ENCODE data around the gene DSG4. TPM values are rescaled to one million over a fixed set of nuclear protein-coding genes. Genes with fewer than 3 reads are reported as not detected.

DSG4 gene
- total and polyA plus RNA-seq, 11 donors, result not detected

- intact Hi-C loops (cut with DNase I), result loop anchor here in 4 of 10 donors (10.0 kb wide), 3 partner anchors 118 to 288 kb away; partner anchors contain the start of gene DSC2 (in 2 of the 4)
- Histone ChIP-seq H3K36me3 (no peaks in the 10 kb centered on the region), H3K9me3 (no peaks in the 10 kb centered on the region), H3K4me3 (no peak overlapping the region), H3K27me3 (no peaks in the 10 kb centered on the region), H3K27ac (no peak overlapping the region), H3K4me1 (peaks cover 0 to 15% (median 10%) of the 10 kb centered on the region in 12 donors)
- no peak for TF ChIP-seq POLR2A (IDR thresholded peaks at IDR 0.05)
- TF ChIP-seq CTCF (IDR thresholded peaks at IDR 0.05), result no peak
- 90 to 96% (median 93%) methylated on average over 3 of the region's 3 CpGs for WGBS, 4 donors
- no peak for ATAC-seq
- DNase-seq, result no peak
These were observed 16.7 kb downstream of the DSG4 start for GRCh38 chr18:31393286-31393685.

GRCh38 chr18:31396796-31397612 lies 20.4 kb downstream of the DSG4 start:
- DNase-seq (peak in 2 of 5 donors; percentile 12 to 44), ATAC-seq (peak; percentile 79 to 94 (median 90))
- H3K4me1 ChIP-seq, result peaks cover 0 to 18% (median 10%) of the 10 kb centered on the region in 12 donors
- TF ChIP-seq POLR2A (IDR thresholded peaks at IDR 0.05) (no peak), CTCF (IDR thresholded peaks at IDR 0.05) (peak in 2 of 12 donors; percentile 6 to 24)
- WGBS, 4 donors, result 38 to 52% (median 43%) methylated on average over 6 of the region's 6 CpGs
- H3K36me3 ChIP-seq, result no peaks in the 10 kb centered on the region
- intact Hi-C loops (cut with DNase I), result loop anchor here in 4 of 10 donors (5.0 to 10.0 kb wide), 4 partner anchors 120 to 292 kb away; partner anchors contain the start of gene DSC2 (in 2 of the 4)
- H3K9me3 ChIP-seq, result no peaks in the 10 kb centered on the region
- no peak overlapping the region for H3K4me3 ChIP-seq
- H3K27ac ChIP-seq, result peak overlapping the region; percentile 11 to 60 (median 48)
- no peaks in the 10 kb centered on the region for H3K27me3 ChIP-seq

- Histone ChIP-seq H3K27ac (no peak overlapping the region), H3K9me3 (no peaks in the 10 kb centered on the region), H3K4me1 (peaks cover 0 to 18% (median 10%) of the 10 kb centered on the region in 12 donors), H3K27me3 (no peaks in the 10 kb centered on the region), H3K4me3 (no peak overlapping the region), H3K36me3 (no peaks in the 10 kb centered on the region)
- TF ChIP-seq POLR2A (IDR thresholded peaks at IDR 0.05) (no peak), CTCF (IDR thresholded peaks at IDR 0.05) (no peak)
- no peak for ATAC-seq
- intact Hi-C loops (cut with DNase I), result loop anchor here in 4 of 10 donors (5.0 to 10.0 kb wide), 4 partner anchors 121 to 293 kb away; partner anchors contain the start of gene DSC2 (in 2 of the 4)
- WGBS, 4 donors, result 55 to 81% (median 76%) methylated on average over 2 of the region's 2 CpGs
- DNase-seq, result no peak
These were observed 21.6 kb downstream of the DSG4 start for GRCh38 chr18:31398191-31398590.

GRCh38 chr18:31399306-31400032 lies 22.9 kb downstream of the DSG4 start:
- Histone ChIP-seq H3K9me3 (no peaks in the 10 kb centered on the region), H3K4me3 (no peak overlapping the region), H3K36me3 (no peaks in the 10 kb centered on the region), H3K4me1 (peaks cover 0 to 18% (median 10%) of the 10 kb centered on the region in 12 donors), H3K27me3 (no peaks in the 10 kb centered on the region), H3K27ac (no peak overlapping the region)
- intact Hi-C loops (cut with DNase I), result loop anchor here in 4 of 10 donors (5.0 to 10.0 kb wide), 4 partner anchors 122 to 295 kb away; partner anchors contain the start of gene DSC2 (in 2 of the 4)
- WGBS, 4 donors, result 67 to 75% (median 70%) methylated on average over 6 of the region's 6 CpGs
- ATAC-seq, result no peak
- TF ChIP-seq CTCF (IDR thresholded peaks at IDR 0.05) (no peak), POLR2A (IDR thresholded peaks at IDR 0.05) (no peak)
- no peak for DNase-seq
